Large intestine (tissue), 3 donors: ENCODE data around the gene SLC49A3. TPM values are rescaled to one million over a fixed set of nuclear protein-coding genes. Genes with fewer than 3 reads are reported as not detected.

Experiments
- DNase-seq, 2 donors: peaks; one replicate each; pipeline versions ENCODE4 v3.0.0 to v3.0.0-alpha.2; 2013
- H3K27ac ChIP-seq: one replicate; pipeline ENCODE4 v1.5.1; 2013; ENCODE audit warnings: low read length
- H3K27me3 ChIP-seq: 2 replicates; pipeline ENCODE4 v1.6.1; 2013; ENCODE audit warnings: low read length; ENCODE audit not compliant: control insufficient read depth, insufficient read depth
- H3K36me3 ChIP-seq: 2 replicates; pipeline ENCODE4 v1.6.1; 2013; ENCODE audit warnings: low read length; ENCODE audit not compliant: control insufficient read depth, insufficient read depth
- H3K4me1 ChIP-seq: one replicate; pipeline ENCODE4 v1.6.1; 2013; ENCODE audit warnings: low read length; ENCODE audit not compliant: control insufficient read depth, insufficient read depth
- H3K4me3 ChIP-seq: one replicate; pipeline ENCODE4 v1.5.1; 2013; ENCODE audit warnings: low read length
- H3K9me3 ChIP-seq: one replicate; pipeline ENCODE4 v1.6.1; 2013; ENCODE audit warnings: mild to moderate bottlenecking, low read depth, low read length, moderate library complexity; ENCODE audit not compliant: control insufficient read depth
- WGBS: methylation state at CpG from one replicate; pipeline ENCODE4 v1.1.5; 2013; ENCODE audit warnings: low lambda C conversion rate; ENCODE audit not compliant: insufficient coverage; 5-methylcytosine and 5-hydroxymethylcytosine counted together
- polyA plus RNA-seq: library from polyadenylated mRNA; unstranded; fragments of 120-200 nt; gene quantifications from one replicate; pipeline ENCODE4 v1.2.1, GENCODE V29; 2013

Gene SLC49A3
- polyA plus RNA-seq, 1 donor: 4.6 TPM

DNA sequence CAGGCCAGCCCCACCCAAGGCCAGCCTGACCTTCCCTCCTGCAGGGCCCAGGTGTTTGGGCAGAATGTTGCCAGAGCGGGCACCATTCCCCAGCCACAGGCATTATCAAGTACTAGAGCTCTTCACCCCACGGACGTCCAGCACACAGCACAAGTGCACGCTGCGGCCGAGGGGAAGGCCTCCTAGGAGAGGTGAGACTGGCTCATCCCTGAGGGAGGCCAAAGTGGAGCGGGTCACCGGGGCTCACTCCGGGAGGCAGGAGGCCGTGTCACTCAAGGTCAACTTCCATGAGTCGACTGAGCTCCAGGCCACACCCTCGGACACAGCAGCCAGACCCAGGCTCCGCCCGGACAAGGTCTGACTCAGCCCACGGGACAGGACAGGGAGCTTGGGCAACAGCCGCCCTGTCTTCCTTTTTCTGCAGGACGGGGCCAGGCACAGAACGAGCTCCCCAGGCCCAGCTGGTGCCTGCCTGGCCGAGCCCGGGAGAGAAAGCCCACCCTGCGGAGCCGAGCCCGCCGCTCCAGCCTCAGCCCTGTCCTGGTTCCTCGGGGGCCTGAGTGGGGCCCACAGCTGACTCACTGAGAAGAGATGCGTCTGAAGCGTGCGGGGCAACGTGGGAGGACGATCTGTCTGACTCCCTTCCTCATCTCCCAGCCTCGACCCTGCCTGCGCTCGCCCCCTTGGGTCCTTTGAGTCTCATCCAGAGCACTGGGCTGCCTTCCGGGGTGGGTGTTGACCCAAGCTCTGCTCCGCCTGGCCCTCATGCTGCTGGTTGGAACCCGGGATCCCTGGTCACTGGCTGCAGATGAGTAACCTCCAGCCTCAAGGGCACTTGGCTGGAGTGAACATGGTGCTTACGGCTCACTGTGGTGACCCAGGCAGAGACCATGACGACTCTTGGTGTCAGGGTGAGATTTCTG lies 1.6 kb downstream of the SLC49A3 start:
- Histone ChIP-seq H3K4me1 (peaks cover 36% of the 10 kb centered on the region), H3K36me3 (no peaks in the 10 kb centered on the region), H3K27me3 (peaks cover 2% of the 10 kb centered on the region), H3K4me3 (no peak overlapping the region), H3K9me3 (peaks cover 7% of the 10 kb centered on the region), H3K27ac (no peak overlapping the region)
- peak; percentile 82 to 86 for DNase-seq
- WGBS: no CpG with 5 or more reads among the region's 38 CpGs

DNA sequence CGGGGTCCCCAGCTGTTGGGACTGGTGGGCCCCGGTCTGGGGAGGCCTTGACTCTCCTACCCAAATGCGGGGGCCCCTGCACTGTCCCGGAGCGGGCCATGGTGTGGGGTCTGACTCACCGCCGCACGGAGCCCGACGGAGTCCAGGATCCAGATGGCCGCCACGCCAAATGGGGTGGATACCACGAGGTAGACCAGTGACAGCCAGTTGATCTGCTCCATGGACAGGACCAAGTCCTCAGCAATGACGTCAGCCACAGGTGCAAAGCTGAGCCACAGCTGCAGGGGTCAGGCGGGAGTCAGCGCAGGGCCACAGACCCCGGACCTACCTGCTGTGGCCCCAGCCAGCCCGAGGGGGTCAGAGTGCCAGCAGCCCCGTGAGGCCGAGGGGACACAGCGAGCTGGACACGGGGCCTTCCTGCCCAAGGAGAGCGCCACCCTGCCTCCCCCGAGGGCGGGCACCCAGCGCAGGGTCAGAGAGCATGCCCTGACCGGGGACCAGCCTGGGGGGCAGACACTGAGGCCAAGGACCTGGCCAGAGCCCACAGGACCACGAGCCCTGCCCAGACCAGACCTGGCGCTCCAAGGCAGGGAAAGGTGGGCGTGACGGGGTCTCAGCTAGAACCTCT lies 2.4 kb downstream of the SLC49A3 start:
- no peak for DNase-seq
- Histone ChIP-seq H3K4me1 (peaks cover 43% of the 10 kb centered on the region), H3K27ac (no peak overlapping the region), H3K36me3 (no peaks in the 10 kb centered on the region), H3K27me3 (peaks cover 2% of the 10 kb centered on the region), H3K4me3 (no peak overlapping the region), H3K9me3 (peaks cover 7% of the 10 kb centered on the region)
- no CpG with 5 or more reads among the region's 31 CpGs for WGBS

DNA sequence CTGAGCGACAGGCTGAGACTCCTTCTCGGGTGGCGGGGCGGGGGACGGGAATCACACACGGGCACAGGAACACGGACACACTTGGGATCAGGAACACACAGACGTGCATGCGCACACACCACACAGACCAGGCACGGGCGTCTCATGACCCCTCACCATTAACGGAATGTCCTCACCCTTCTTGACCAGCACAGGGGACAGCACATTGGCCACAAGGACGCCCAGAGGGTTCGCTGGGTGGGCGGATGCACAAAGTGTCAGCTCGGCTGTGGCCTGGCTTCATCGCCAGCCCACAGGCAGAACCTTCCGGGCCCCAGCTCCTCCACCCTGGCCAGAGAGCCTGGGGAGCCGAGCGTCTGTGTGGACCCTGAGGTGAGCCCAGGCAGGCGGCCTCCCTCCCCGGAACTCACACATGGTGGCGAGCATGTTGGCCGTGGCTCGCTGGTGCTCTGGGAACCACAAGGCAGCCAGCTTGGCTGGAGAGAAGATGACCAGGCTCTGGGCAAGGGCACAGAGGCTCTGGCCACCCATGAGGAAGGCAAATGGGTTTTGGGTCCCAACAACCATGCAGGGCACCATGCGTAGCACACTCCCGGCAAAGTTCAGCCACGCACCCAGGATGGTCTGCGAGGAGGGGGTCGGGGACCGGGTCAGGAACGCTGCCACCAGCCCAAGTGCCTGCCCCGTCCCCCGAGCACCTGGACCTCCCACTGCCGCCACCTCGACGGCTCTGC lies 3.1 kb downstream of the SLC49A3 start:
- WGBS: no CpG with 5 or more reads among the region's 37 CpGs
- no peak for DNase-seq
- H3K27me3 ChIP-seq: peaks cover 2% of the 10 kb centered on the region
- no peak overlapping the region for H3K4me3 ChIP-seq
- peaks cover 7% of the 10 kb centered on the region for H3K9me3 ChIP-seq
- H3K27ac ChIP-seq: no peak overlapping the region
- H3K4me1 ChIP-seq: peaks cover 46% of the 10 kb centered on the region
- no peaks in the 10 kb centered on the region for H3K36me3 ChIP-seq

DNA sequence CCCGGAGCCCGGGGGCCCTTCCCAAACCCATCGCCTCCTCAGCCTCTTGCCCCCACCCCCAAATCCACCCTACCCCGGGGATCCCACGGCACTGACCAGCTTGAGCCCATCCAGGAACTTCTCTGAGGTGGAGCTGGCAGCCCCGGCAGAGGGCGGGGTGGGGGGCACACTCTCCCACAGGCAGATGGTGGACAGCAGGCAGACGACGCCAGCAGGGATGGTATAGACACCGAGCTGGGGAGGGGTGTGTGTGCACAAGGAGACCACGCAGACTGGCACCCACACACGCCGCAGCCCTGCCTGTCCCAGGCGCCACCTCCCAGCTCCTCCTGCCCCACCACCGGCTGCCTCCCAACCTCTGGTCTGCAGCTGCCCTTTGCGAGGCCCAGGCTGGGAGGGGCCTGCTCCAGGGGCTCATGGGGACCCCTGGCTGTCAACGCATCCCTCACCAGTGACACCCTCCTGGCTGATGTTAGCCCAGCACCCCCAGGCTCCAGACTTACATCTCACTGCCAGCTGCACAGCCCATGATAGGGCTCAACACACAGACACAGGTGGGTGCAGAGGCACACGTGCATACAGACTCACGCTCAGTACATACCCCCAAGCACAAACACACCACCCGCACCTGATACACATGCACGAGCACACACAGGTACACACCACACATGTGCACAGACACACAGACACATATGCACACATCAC lies 4.2 kb downstream of the SLC49A3 start:
- H3K27ac ChIP-seq: no peak overlapping the region
- H3K36me3 ChIP-seq: no peaks in the 10 kb centered on the region
- H3K27me3 ChIP-seq: peaks cover 2% of the 10 kb centered on the region
- no peak overlapping the region for H3K4me3 ChIP-seq
- H3K9me3 ChIP-seq: peaks cover 11% of the 10 kb centered on the region
- peaks cover 48% of the 10 kb centered on the region for H3K4me1 ChIP-seq
- no peak for DNase-seq
- no CpG with 5 or more reads among the region's 21 CpGs for WGBS

DNA sequence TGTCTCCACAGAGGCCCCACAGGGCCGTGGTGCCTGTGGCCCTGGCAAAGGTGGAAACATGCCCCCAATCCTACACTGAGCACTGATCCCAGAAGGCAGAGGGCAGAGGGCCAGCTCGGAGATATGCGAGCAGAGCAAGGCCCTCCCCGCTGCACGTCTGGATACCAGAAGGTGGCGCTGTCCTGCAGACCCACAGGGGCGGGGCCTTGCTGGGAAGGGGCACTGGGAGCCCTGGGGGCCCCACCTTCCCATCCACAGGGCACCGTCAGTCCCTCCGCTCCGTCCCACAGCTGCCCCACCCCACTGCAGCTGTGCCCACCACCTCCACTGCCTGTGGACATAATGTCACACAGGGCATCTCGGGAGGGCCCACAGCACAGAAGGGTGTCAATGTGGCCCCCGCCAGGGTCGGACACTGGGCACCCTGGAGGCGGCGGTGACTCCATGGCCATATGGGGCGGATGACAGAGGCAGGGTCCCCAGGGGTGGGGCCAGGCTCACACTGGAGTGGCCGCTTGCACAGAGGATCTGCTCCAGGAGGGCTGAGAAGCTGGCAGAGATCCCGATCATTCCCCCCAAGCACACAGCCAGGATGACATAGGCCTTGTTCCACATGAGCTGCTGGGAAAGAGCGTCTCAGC lies 4.8 kb downstream of the SLC49A3 start:
- Histone ChIP-seq H3K36me3 (no peaks in the 10 kb centered on the region), H3K27ac (no peak overlapping the region), H3K4me3 (no peak overlapping the region), H3K4me1 (peaks cover 42% of the 10 kb centered on the region), H3K9me3 (peaks cover 11% of the 10 kb centered on the region), H3K27me3 (peaks cover 2% of the 10 kb centered on the region)
- no CpG with 5 or more reads among the region's 19 CpGs for WGBS
- peak; percentile 70 to 75 for DNase-seq

DNA sequence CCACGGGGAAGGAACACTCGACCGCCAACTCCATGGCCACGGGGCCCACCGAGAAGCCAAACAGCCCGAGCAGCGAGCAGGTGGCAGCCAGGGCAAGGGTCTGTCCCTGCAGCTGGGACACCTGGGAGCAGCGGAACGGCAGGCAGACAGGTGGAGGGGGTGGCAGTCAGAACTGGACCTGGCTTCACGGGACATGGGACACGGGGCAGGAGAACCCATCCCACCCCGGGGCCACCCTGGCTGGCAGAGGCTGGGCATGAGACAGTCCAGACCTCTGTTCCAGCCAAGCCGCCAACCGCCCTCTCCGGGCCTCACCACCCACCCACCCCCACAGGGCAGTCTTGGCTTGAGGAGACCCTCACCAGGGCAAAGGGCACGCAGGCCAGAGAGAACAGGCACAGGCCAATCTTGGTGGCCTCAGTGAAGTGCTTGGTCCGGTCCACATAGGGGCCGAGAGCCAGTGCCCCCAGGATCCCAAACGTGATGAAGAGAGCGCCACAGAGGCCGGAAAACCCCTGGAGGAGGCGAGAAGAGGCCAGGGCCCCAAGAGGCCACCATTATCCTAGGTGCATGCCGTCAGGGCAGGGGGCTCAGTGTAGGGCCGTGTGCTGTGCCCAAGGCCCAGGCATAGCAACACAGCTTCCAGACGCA lies 5.6 kb downstream of the SLC49A3 start:
- Histone ChIP-seq H3K27ac (no peak overlapping the region), H3K4me1 (peaks cover 39% of the 10 kb centered on the region), H3K4me3 (no peak overlapping the region), H3K9me3 (peaks cover 11% of the 10 kb centered on the region), H3K27me3 (no peaks in the 10 kb centered on the region), H3K36me3 (no peaks in the 10 kb centered on the region)
- no CpG with 5 or more reads among the region's 25 CpGs for WGBS
- no peak for DNase-seq

DNA sequence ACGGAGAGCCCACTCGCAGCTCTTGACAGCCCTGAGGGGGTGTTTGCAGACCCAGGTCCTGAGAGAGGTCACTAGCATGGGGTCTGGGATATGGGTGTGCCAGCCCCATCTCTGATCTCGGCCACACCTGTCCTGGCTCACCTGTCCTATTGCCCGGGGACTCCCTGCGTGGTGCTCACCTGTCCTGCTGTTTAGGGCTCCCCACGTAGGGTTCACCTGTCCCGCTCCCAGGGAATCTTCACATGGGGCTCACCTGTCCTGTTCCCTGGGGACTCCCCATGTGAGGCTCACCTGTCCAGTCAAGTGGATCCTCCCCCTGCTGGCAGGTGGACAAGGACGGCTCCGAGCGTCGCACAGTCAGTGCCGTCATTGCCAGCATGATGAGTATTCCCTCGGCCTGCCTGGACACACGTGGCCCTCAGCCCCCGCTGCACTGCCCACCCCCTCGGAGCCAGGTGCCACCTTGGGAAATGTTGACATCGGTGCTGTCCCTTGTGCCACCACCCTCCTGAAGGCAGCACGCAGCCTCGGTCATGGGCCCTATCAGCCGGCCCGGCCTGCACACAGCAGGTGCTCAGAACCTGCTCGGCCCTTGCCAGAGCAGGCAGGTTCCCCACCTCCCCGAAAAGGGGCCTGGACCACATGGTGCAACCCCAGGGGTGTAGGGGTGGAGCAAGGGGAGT lies 6.3 kb downstream of the SLC49A3 start:
- no CpG with 5 or more reads among the region's 23 CpGs for WGBS
- no peaks in the 10 kb centered on the region for H3K36me3 ChIP-seq
- H3K4me3 ChIP-seq: no peak overlapping the region
- H3K9me3 ChIP-seq: peaks cover 11% of the 10 kb centered on the region
- no peak overlapping the region for H3K27ac ChIP-seq
- H3K27me3 ChIP-seq: no peaks in the 10 kb centered on the region
- H3K4me1 ChIP-seq: peaks cover 44% of the 10 kb centered on the region
- DNase-seq: no peak

DNA sequence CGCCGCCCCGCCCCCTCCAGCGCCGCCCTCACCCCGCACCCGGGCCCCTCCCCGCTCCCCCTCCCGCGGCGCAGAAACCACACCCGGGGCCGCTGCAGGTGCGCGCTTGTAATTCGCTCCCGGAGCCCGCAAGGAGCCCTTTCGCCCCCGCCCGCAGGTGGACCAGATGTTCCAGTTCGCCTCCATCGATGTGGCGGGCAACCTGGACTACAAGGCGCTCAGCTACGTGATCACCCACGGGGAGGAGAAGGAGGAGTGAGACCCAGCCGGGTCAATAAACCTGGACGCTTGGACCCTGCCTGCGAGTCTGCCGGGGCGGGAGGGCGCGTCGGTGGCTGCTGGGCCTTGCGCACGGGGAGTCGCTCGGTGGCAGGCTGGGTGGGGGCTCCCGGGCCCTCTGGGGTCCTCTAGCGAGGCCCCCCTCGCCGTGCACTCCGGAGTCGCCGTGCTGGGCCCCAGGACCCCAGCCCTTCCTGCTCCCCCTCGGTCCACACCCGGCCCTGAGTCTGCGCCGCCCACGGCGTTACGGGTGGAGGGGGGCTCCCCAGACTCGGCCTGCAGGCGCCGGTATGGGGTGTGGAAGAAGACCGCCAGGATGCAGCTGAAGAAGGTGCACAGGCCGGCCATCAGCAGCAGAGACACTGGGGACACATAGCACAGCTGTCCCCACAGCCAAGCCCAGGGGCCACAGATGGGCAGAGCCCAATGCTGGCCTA lies 7.1 kb downstream of the SLC49A3 start:
- Histone ChIP-seq H3K9me3 (peaks cover 11% of the 10 kb centered on the region), H3K27me3 (no peaks in the 10 kb centered on the region), H3K27ac (no peak overlapping the region), H3K4me1 (peaks cover 44% of the 10 kb centered on the region), H3K4me3 (peak overlapping the region; percentile 4), H3K36me3 (no peaks in the 10 kb centered on the region)
- WGBS: no CpG with 5 or more reads among the region's 58 CpGs
- DNase-seq: peak in 1 of 2 donors; percentile 49
